Subcutaneous abdominal adipose tissue (tissue), 5 donors: ENCODE data around the gene BTBD16.

ENCODE experiments used
- H3K27ac ChIP-seq: one replicate; pipeline ENCODE4 v1.7.0; 2013; ENCODE audit warnings: low read depth, mild to moderate bottlenecking, inconsistent platforms, low read length, moderate library complexity
- H3K27me3 ChIP-seq, 5 donors: one replicate each; pipeline ENCODE4 v1.7.0; 2013; ENCODE audit warnings: low read length in 5 of 5, inconsistent platforms in 1 of 5; ENCODE audit not compliant: control insufficient read depth in 5 of 5, insufficient read depth in 4 of 5
- H3K36me3 ChIP-seq, 5 donors: one replicate each; pipeline ENCODE4 v1.7.0; 2013; ENCODE audit warnings: low read length in 5 of 5; ENCODE audit not compliant: control insufficient read depth in 5 of 5, insufficient read depth in 5 of 5
- H3K4me1 ChIP-seq, 5 donors: one replicate each; pipeline ENCODE4 v1.7.0; 2013; ENCODE audit warnings: low read length in 5 of 5, mild to moderate bottlenecking in 3 of 5, moderate library complexity in 1 of 5; ENCODE audit not compliant: control insufficient read depth in 5 of 5, insufficient read depth in 5 of 5
- H3K4me3 ChIP-seq, 5 donors: one replicate each; pipeline ENCODE4 v1.7.0; 2013; ENCODE audit warnings: low read length in 5 of 5, low read depth in 1 of 5
- H3K9ac ChIP-seq, 5 donors: one replicate each; pipeline ENCODE4 v1.7.0; 2013; ENCODE audit warnings: low read length in 5 of 5, mild to moderate bottlenecking in 4 of 5, moderate library complexity in 3 of 5
- H3K9me3 ChIP-seq, 5 donors: one replicate each; pipeline ENCODE4 v1.7.0; 2013; ENCODE audit warnings: low read length in 5 of 5; ENCODE audit not compliant: control insufficient read depth in 5 of 5
- donor health status: healthy.
- donor health status: healthy.
- donor health status: healthy.
- donor health status: healthy.
- donor health status: healthy.

BTBD16 gene

GRCh38 chr10:122234416-122234815 lies 36.7 kb upstream of the BTBD16 start:
- no peak overlapping the region for H3K4me3 ChIP-seq
- no peaks in the 10 kb centered on the region for H3K4me1 ChIP-seq
- no peak overlapping the region for H3K9ac ChIP-seq
- peaks cover 15 to 72% (median 64%) of the 10 kb centered on the region in 5 donors for H3K36me3 ChIP-seq
- no peaks in the 10 kb centered on the region for H3K27me3 ChIP-seq
- H3K9me3 ChIP-seq = no peaks in the 10 kb centered on the region
- no peak overlapping the region for H3K27ac ChIP-seq

- H3K27ac ChIP-seq = no peak overlapping the region
- H3K9ac ChIP-seq = no peak overlapping the region
- no peaks in the 10 kb centered on the region for H3K9me3 ChIP-seq
- H3K4me3 ChIP-seq = no peak overlapping the region
- no peaks in the 10 kb centered on the region for H3K27me3 ChIP-seq
- peaks cover 7 to 74% (median 68%) of the 10 kb centered on the region in 5 donors for H3K36me3 ChIP-seq
- H3K4me1 ChIP-seq = peaks cover 0 to 2% (median 0%) of the 10 kb centered on the region in 5 donors
Measured at GRCh38 chr10:122236690-122237306, 34.3 kb upstream of the BTBD16 start.

DNA sequence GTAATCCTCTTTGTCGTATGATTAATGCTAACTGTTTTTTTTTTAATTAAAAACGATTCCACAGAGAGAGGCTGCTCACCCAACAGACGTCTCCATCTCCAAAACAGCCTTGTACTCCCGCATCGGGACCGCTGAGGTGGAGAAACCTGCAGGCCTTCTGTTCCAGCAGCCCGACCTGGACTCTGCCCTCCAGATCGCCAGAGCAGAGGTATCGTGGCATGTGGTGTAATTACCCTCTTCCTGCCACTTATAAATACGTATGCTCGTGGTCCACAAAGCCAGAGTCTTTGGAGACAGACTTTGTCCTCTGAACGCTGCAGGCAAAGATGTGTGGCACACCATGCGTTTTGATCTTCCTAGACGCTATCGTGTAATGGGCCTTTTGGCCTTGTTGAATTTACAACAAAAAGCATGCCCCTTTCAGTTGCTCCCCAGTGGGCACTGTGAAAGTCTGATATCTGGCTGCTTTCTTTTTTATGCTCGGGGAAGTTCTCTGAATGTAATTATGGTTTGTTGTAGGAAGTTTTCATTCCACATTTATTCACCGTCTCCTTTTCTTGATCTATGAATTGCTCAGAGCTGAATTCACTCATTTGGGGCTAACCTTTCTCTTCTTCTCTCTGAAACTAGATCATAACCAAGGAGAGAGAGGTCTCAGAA lies 33.6 kb upstream of the BTBD16 start:
- Histone ChIP-seq H3K27ac (no peak overlapping the region), H3K9me3 (no peaks in the 10 kb centered on the region), H3K36me3 (peaks cover 7 to 76% (median 70%) of the 10 kb centered on the region in 5 donors), H3K4me1 (peaks cover 0 to 2% (median 0%) of the 10 kb centered on the region in 5 donors), H3K4me3 (no peak overlapping the region), H3K9ac (no peak overlapping the region), H3K27me3 (no peaks in the 10 kb centered on the region)

- peaks cover 5 to 75% (median 62%) of the 10 kb centered on the region in 5 donors for H3K36me3 ChIP-seq
- no peak overlapping the region for H3K4me3 ChIP-seq
- H3K9me3 ChIP-seq = no peaks in the 10 kb centered on the region
- no peak overlapping the region for H3K9ac ChIP-seq
- peaks cover 0 to 6% (median 2%) of the 10 kb centered on the region in 5 donors for H3K4me1 ChIP-seq
- H3K27me3 ChIP-seq = no peaks in the 10 kb centered on the region
- no peak overlapping the region for H3K27ac ChIP-seq
Measured at GRCh38 chr10:122239578-122240257, 31.4 kb upstream of the BTBD16 start.

DNA sequence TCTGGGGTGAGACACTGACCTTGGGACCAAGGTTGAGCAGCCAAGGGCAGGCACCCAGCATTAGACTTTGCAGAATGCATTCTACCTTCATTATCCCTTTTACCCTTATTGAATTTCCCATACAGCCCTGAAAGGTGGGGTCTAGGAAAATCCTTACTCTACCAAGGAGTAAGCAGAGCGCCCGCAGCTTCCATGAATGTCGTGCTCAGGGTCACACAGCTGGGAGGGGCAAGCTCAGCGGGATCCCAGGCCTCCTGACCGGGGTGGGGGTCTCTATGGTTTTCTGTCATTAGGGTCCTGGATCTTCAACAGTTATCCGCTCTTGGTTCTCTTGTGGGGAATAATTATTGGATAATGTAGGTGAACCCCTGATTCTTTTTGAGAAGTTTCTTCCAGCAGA lies 30.7 kb upstream of the BTBD16 start:
- H3K9me3 ChIP-seq = no peaks in the 10 kb centered on the region
- H3K9ac ChIP-seq = no peak overlapping the region
- peaks cover 11 to 78% (median 67%) of the 10 kb centered on the region in 5 donors for H3K36me3 ChIP-seq
- no peak overlapping the region for H3K4me3 ChIP-seq
- H3K27ac ChIP-seq = no peak overlapping the region
- no peaks in the 10 kb centered on the region for H3K27me3 ChIP-seq
- peaks cover 0 to 6% (median 2%) of the 10 kb centered on the region in 5 donors for H3K4me1 ChIP-seq

- H3K4me3 ChIP-seq = no peak overlapping the region
- H3K9ac ChIP-seq = no peak overlapping the region
- H3K36me3 ChIP-seq = peaks cover 12 to 75% (median 66%) of the 10 kb centered on the region in 5 donors
- peaks cover 0 to 6% (median 2%) of the 10 kb centered on the region in 5 donors for H3K4me1 ChIP-seq
- H3K27me3 ChIP-seq = no peaks in the 10 kb centered on the region
- H3K27ac ChIP-seq = no peak overlapping the region
- no peaks in the 10 kb centered on the region for H3K9me3 ChIP-seq
Measured at GRCh38 chr10:122241836-122242235, 29.3 kb upstream of the BTBD16 start.

DNA sequence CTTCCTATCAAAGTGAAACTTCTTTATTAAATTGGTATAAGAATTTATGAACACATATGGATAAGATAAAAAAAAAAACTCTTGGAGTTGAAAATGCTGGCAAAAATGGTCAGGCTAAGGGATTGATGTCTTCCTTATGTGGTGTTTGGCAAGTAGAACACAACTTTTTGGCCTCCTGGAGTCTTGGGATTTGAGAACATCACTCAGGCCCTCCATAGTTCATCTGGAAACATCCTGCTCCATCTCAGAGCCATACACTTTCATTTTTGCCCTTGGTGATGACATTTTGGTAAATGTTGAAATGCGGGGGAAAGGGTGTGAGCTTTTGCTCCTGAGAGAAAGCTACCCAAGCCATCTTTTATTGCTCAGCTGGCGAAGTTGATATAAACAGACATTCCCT lies 27.5 kb upstream of the BTBD16 start:
- Histone ChIP-seq H3K36me3 (peaks cover 8 to 68% (median 57%) of the 10 kb centered on the region in 5 donors), H3K27me3 (no peaks in the 10 kb centered on the region), H3K4me3 (no peak overlapping the region)

GRCh38 chr10:122244001-122244975 lies 26.8 kb upstream of the BTBD16 start:
- Histone ChIP-seq H3K27ac (no peak overlapping the region), H3K4me1 (peaks cover 0 to 6% (median 2%) of the 10 kb centered on the region in 5 donors), H3K36me3 (peaks cover 8 to 72% (median 62%) of the 10 kb centered on the region in 5 donors), H3K9ac (no peak overlapping the region), H3K9me3 (no peaks in the 10 kb centered on the region), H3K27me3 (no peaks in the 10 kb centered on the region), H3K4me3 (no peak overlapping the region)

More for the DNA sequence above, 27.5 kb upstream of the BTBD16 start:
- no peak overlapping the region for H3K9ac ChIP-seq
- peaks cover 0 to 6% (median 2%) of the 10 kb centered on the region in 5 donors for H3K4me1 ChIP-seq
- no peak overlapping the region for H3K27ac ChIP-seq
- H3K9me3 ChIP-seq = no peaks in the 10 kb centered on the region

GRCh38 chr10:122245136-122245535 lies 26.0 kb upstream of the BTBD16 start:
- no peak overlapping the region for H3K9ac ChIP-seq
- no peak overlapping the region for H3K27ac ChIP-seq
- no peaks in the 10 kb centered on the region for H3K27me3 ChIP-seq
- H3K4me1 ChIP-seq = peaks cover 0 to 6% (median under 1%) of the 10 kb centered on the region in 5 donors
- H3K9me3 ChIP-seq = no peaks in the 10 kb centered on the region
- H3K36me3 ChIP-seq = peaks cover 8 to 73% (median 62%) of the 10 kb centered on the region in 5 donors
- H3K4me3 ChIP-seq = no peak overlapping the region
